Measurements from ENCODE around the gene TTK. TPM values are rescaled to one million over a fixed set of nuclear protein-coding genes. Genes with fewer than 3 reads are reported as not detected.

TTK gene
- total and polyA plus RNA-seq, 5 donors from 2014 or later: 1.1 to 2.6 (median 1.7) TPM; not detected in 1

GRCh38 chr6:79984261-79984660 lies 20.2 kb upstream of the TTK start:
- peaks cover 2% of the 10 kb centered on the region for H3K27me3 ChIP-seq (ENCODE audit: control insufficient read depth, insufficient read depth, low read length)
- no peaks in the 10 kb centered on the region for H3K9me3 ChIP-seq (ENCODE audit: control insufficient read depth in 2 of 2, low read length in 2 of 2)
- Mint-ChIP-seq H3K9me3 (peaks cover 0 to 1% (median 0%) of the 10 kb centered on the region in 7 donors), H3K27me3 (peaks cover 10% of the 10 kb centered on the region), H3K36me3 (no peaks in the 10 kb centered on the region), H3K27ac (no peak overlapping the region), H3K4me3 (no peak overlapping the region), H3K4me1 (peaks cover 0 to 4% (median 0%) of the 10 kb centered on the region in 4 donors)
- ATAC-seq (ENCODE audit: low read depth in 2 of 2) (no peak), DNase-seq (no peak)
- no peaks in the 10 kb centered on the region for H3K4me1 ChIP-seq (ENCODE audit: control insufficient read depth, insufficient read depth, low read length, poor library complexity, severe bottlenecking)
- H3K4me3 ChIP-seq (ENCODE audit: low read depth, low read length): no peak overlapping the region
- H3K27ac ChIP-seq (ENCODE audit: insufficient read depth, low read length, poor library complexity, severe bottlenecking): no peak overlapping the region
- H3K36me3 ChIP-seq (ENCODE audit: control insufficient read depth, insufficient read depth, low read length): no peaks in the 10 kb centered on the region

- H3K4me3 ChIP-seq (ENCODE audit: low read depth, low read length): no peak overlapping the region
- H3K4me3 Mint-ChIP-seq: no peak overlapping the region
- H3K27me3 Mint-ChIP-seq: peaks cover 14% of the 10 kb centered on the region
- peaks cover 0 to 4% (median 0%) of the 10 kb centered on the region in 4 donors for H3K4me1 Mint-ChIP-seq
- peaks cover 2% of the 10 kb centered on the region for H3K27me3 ChIP-seq (ENCODE audit: control insufficient read depth, insufficient read depth, low read length)
- peaks cover 0 to 1% (median 0%) of the 10 kb centered on the region in 7 donors for H3K9me3 Mint-ChIP-seq
- no peaks in the 10 kb centered on the region for H3K9me3 ChIP-seq (ENCODE audit: control insufficient read depth in 2 of 2, low read length in 2 of 2)
- H3K4me1 ChIP-seq (ENCODE audit: control insufficient read depth, insufficient read depth, low read length, poor library complexity, severe bottlenecking): no peaks in the 10 kb centered on the region
- H3K36me3 Mint-ChIP-seq: no peaks in the 10 kb centered on the region
- DNase-seq (no peak), ATAC-seq (ENCODE audit: low read depth in 2 of 2) (no peak)
- H3K27ac Mint-ChIP-seq: no peak overlapping the region
- H3K36me3 ChIP-seq (ENCODE audit: control insufficient read depth, insufficient read depth, low read length): no peaks in the 10 kb centered on the region
- H3K27ac ChIP-seq (ENCODE audit: insufficient read depth, low read length, poor library complexity, severe bottlenecking): no peak overlapping the region
These were observed 19.3 kb upstream of the TTK start for GRCh38 chr6:79985128-79985527.

GRCh38 chr6:79989641-79990040 lies 14.8 kb upstream of the TTK start:
- Histone ChIP-seq H3K9me3 (ENCODE audit: control insufficient read depth in 2 of 2, low read length in 2 of 2) (no peaks in the 10 kb centered on the region), H3K27ac (ENCODE audit: insufficient read depth, low read length, poor library complexity, severe bottlenecking) (no peak overlapping the region), H3K36me3 (ENCODE audit: control insufficient read depth, insufficient read depth, low read length) (no peaks in the 10 kb centered on the region), H3K27me3 (ENCODE audit: control insufficient read depth, insufficient read depth, low read length) (no peaks in the 10 kb centered on the region), H3K4me3 (ENCODE audit: low read depth, low read length) (no peak overlapping the region), H3K4me1 (ENCODE audit: control insufficient read depth, insufficient read depth, low read length, poor library complexity, severe bottlenecking) (no peaks in the 10 kb centered on the region)
- H3K27ac Mint-ChIP-seq: no peak overlapping the region
- H3K9me3 Mint-ChIP-seq: peaks cover 0 to 1% (median 0%) of the 10 kb centered on the region in 7 donors
- H3K4me3 Mint-ChIP-seq: no peak overlapping the region
- no peak for ATAC-seq (ENCODE audit: low read depth in 2 of 2)
- DNase-seq: no peak
- H3K27me3 Mint-ChIP-seq: peaks cover 6% of the 10 kb centered on the region
- H3K36me3 Mint-ChIP-seq: no peaks in the 10 kb centered on the region
- no peaks in the 10 kb centered on the region for H3K4me1 Mint-ChIP-seq

- no peaks in the 10 kb centered on the region for H3K9me3 ChIP-seq (ENCODE audit: control insufficient read depth in 2 of 2, low read length in 2 of 2)
- no peaks in the 10 kb centered on the region for H3K4me1 Mint-ChIP-seq
- peaks cover 0 to 1% (median 0%) of the 10 kb centered on the region in 7 donors for H3K9me3 Mint-ChIP-seq
- H3K27me3 Mint-ChIP-seq: peaks cover 11% of the 10 kb centered on the region
- H3K27ac ChIP-seq (ENCODE audit: insufficient read depth, low read length, poor library complexity, severe bottlenecking): no peak overlapping the region
- no peak overlapping the region for H3K4me3 Mint-ChIP-seq
- ATAC-seq (ENCODE audit: low read depth in 2 of 2): no peak
- no peak overlapping the region for H3K27ac Mint-ChIP-seq
- H3K4me1 ChIP-seq (ENCODE audit: control insufficient read depth, insufficient read depth, low read length, poor library complexity, severe bottlenecking): no peaks in the 10 kb centered on the region
- no peaks in the 10 kb centered on the region for H3K36me3 Mint-ChIP-seq
- no peak for DNase-seq
- no peaks in the 10 kb centered on the region for H3K36me3 ChIP-seq (ENCODE audit: control insufficient read depth, insufficient read depth, low read length)
- H3K4me3 ChIP-seq (ENCODE audit: low read depth, low read length): no peak overlapping the region
- H3K27me3 ChIP-seq (ENCODE audit: control insufficient read depth, insufficient read depth, low read length): peaks cover 6% of the 10 kb centered on the region
These were observed 11.2 kb upstream of the TTK start for GRCh38 chr6:79993012-79993910.

- peaks cover 10% of the 10 kb centered on the region for H3K27me3 ChIP-seq (ENCODE audit: control insufficient read depth, insufficient read depth, low read length)
- ATAC-seq (ENCODE audit: low read depth in 2 of 2) (no peak), DNase-seq (no peak)
- H3K4me3 ChIP-seq (ENCODE audit: low read depth, low read length): no peak overlapping the region
- Mint-ChIP-seq H3K4me3 (no peak overlapping the region), H3K27ac (no peak overlapping the region), H3K9me3 (peaks cover 0 to 1% (median 0%) of the 10 kb centered on the region in 7 donors), H3K27me3 (peaks cover 18% of the 10 kb centered on the region), H3K4me1 (no peaks in the 10 kb centered on the region), H3K36me3 (no peaks in the 10 kb centered on the region)
- no peaks in the 10 kb centered on the region for H3K36me3 ChIP-seq (ENCODE audit: control insufficient read depth, insufficient read depth, low read length)
- H3K27ac ChIP-seq (ENCODE audit: insufficient read depth, low read length, poor library complexity, severe bottlenecking): no peak overlapping the region
- H3K9me3 ChIP-seq (ENCODE audit: control insufficient read depth in 2 of 2, low read length in 2 of 2): no peaks in the 10 kb centered on the region
- no peaks in the 10 kb centered on the region for H3K4me1 ChIP-seq (ENCODE audit: control insufficient read depth, insufficient read depth, low read length, poor library complexity, severe bottlenecking)
These were observed 10.5 kb upstream of the TTK start for GRCh38 chr6:79993911-79994309.

- Histone ChIP-seq H3K4me3 (ENCODE audit: low read depth, low read length) (no peak overlapping the region), H3K27me3 (ENCODE audit: control insufficient read depth, insufficient read depth, low read length) (peaks cover 16% of the 10 kb centered on the region), H3K36me3 (ENCODE audit: control insufficient read depth, insufficient read depth, low read length) (no peaks in the 10 kb centered on the region), H3K27ac (ENCODE audit: insufficient read depth, low read length, poor library complexity, severe bottlenecking) (no peak overlapping the region), H3K9me3 (ENCODE audit: control insufficient read depth in 2 of 2, low read length in 2 of 2) (no peaks in the 10 kb centered on the region), H3K4me1 (ENCODE audit: control insufficient read depth, insufficient read depth, low read length, poor library complexity, severe bottlenecking) (no peaks in the 10 kb centered on the region)
- no peak for DNase-seq
- H3K4me1 Mint-ChIP-seq: peaks cover 0 to under 1% (median 0%) of the 10 kb centered on the region in 4 donors
- peaks cover 0 to 1% (median 0%) of the 10 kb centered on the region in 7 donors for H3K9me3 Mint-ChIP-seq
- H3K4me3 Mint-ChIP-seq: no peak overlapping the region
- ATAC-seq (ENCODE audit: low read depth in 2 of 2): no peak
- H3K36me3 Mint-ChIP-seq: no peaks in the 10 kb centered on the region
- no peak overlapping the region for H3K27ac Mint-ChIP-seq
- peaks cover 17% of the 10 kb centered on the region for H3K27me3 Mint-ChIP-seq
These were observed 6.7 kb upstream of the TTK start for GRCh38 chr6:79997728-79998127.

GRCh38 chr6:80001337-80001736 lies 3.1 kb upstream of the TTK start:
- no peak for DNase-seq
- peaks cover 6 to 30% (median 20%) of the 10 kb centered on the region in 4 donors for H3K4me1 Mint-ChIP-seq
- Histone ChIP-seq H3K4me1 (ENCODE audit: control insufficient read depth, insufficient read depth, low read length, poor library complexity, severe bottlenecking) (peaks cover 18% of the 10 kb centered on the region), H3K27ac (ENCODE audit: insufficient read depth, low read length, poor library complexity, severe bottlenecking) (no peak overlapping the region), H3K27me3 (ENCODE audit: control insufficient read depth, insufficient read depth, low read length) (peaks cover 16% of the 10 kb centered on the region), H3K36me3 (ENCODE audit: control insufficient read depth, insufficient read depth, low read length) (no peaks in the 10 kb centered on the region), H3K9me3 (ENCODE audit: control insufficient read depth in 2 of 2, low read length in 2 of 2) (no peaks in the 10 kb centered on the region), H3K4me3 (ENCODE audit: low read depth, low read length) (no peak overlapping the region)
- no peak overlapping the region for H3K27ac Mint-ChIP-seq
- H3K36me3 Mint-ChIP-seq: no peaks in the 10 kb centered on the region
- peaks cover 17% of the 10 kb centered on the region for H3K27me3 Mint-ChIP-seq
- H3K9me3 Mint-ChIP-seq: peaks cover 0 to 1% (median 0%) of the 10 kb centered on the region in 7 donors
- ATAC-seq (ENCODE audit: low read depth in 2 of 2): no peak
- peak overlapping the region in 1 of 4 donors; percentile 22 for H3K4me3 Mint-ChIP-seq

All from CD4-positive, CD25-positive, alpha-beta regulatory T cell (primary cell).